HepG2 (cell line): Measurements from ENCODE around the gene PLEKHG2. TPM values are rescaled to one million over a fixed set of nuclear protein-coding genes. Genes with fewer than 3 reads are reported as not detected.
A peak's percentile ranks its signal among the peaks of the same experiment; 100 is the strongest.

Experiments used
- HNF4G ChIP-seq, 2 experiments: sonication (generic) in 1 of 2; formaldehyde crosslinking in 1 of 2; IDR thresholded peaks; 2 replicates each; pipeline versions ENCODE4 v1.4.0 to v1.6.1; 2011 to 2020; ENCODE audit warnings: borderline replicate concordance in 2 of 2, low read depth in 2 of 2, mild to moderate bottlenecking in 2 of 2, low read length in 1 of 2, missing genetic modification reagents in 1 of 2, moderate library complexity in 1 of 2
- SMAD1 ChIP-seq: sonication (generic); formaldehyde crosslinking; IDR thresholded peaks from 2 replicates; pipeline ENCODE4 v1.4.0; 2020; ENCODE audit warnings: missing genetic modification reagents, low read depth, mild to moderate bottlenecking, borderline replicate concordance
- ZNF10 ChIP-seq: sonication (generic); formaldehyde crosslinking; IDR thresholded peaks from 2 replicates; pipeline ENCODE4 v1.4.0; 2020; ENCODE audit warnings: mild to moderate bottlenecking, low read depth, missing genetic modification reagents, borderline replicate concordance
- ZNF263 ChIP-seq: sonication (generic); formaldehyde crosslinking; IDR thresholded peaks from 2 replicates; pipeline ENCODE4 v1.4.0; 2020; ENCODE audit warnings: missing genetic modification reagents
- ZNF558 ChIP-seq: sonication (generic); formaldehyde crosslinking; IDR thresholded peaks from 2 replicates; pipeline ENCODE4 v1.9.0; 2022; ENCODE audit warnings: mild to moderate bottlenecking, missing genetic modification reagents, borderline replicate concordance
- ZNF883 ChIP-seq: sonication (generic); formaldehyde crosslinking; IDR thresholded peaks from 2 replicates; pipeline ENCODE4 v1.5.1; 2020; ENCODE audit warnings: mild to moderate bottlenecking, missing genetic modification reagents; ENCODE audit errors: not compliant biosample characterization
- polyA plus RNA-seq, 8 experiments: library from polyadenylated mRNA; depleted of rRNA in 3 of 8; stranded (reverse) in 7 of 8; unstranded in 1 of 8; fragments of >200 nt; fragmentation: Illumina TruSeq in 4 of 8; extraction: Trizol in 4 of 8; gene quantifications; 2 replicates each; pipeline versions ENCODE4 v1.2.1 to v1.2.3, GENCODE V29; 2011 to 2016; ENCODE audit warnings: low read depth in 4 of 8, missing spikeins in 1 of 8, mixed read lengths in 1 of 8; ENCODE audit not compliant: insufficient read depth in 1 of 8
- total RNA-seq, 5 experiments: library from RNA; depleted of rRNA; stranded (reverse); fragments of >200 nt; fragmentation: Illumina TruSeq; extraction: Trizol; gene quantifications; 2 replicates each; pipeline ENCODE4 v1.2.3, GENCODE V29; 2016; ENCODE audit warnings: low read depth in 1 of 5
- TF ChIP-seq, protein P1 (sequence below): sonication (generic); formaldehyde crosslinking; IDR thresholded peaks from 2 replicates; pipeline ENCODE4 v1.5.0; 2020; ENCODE audit warnings: missing genetic modification reagents
- TF ChIP-seq, protein P2 (sequence below): sonication (generic); formaldehyde crosslinking; IDR thresholded peaks from 2 replicates; pipeline ENCODE4 v1.4.0; 2020; ENCODE audit warnings: missing genetic modification reagents, borderline replicate concordance
- TF ChIP-seq, protein P3 (sequence below): sonication (generic); formaldehyde crosslinking; IDR thresholded peaks from 2 replicates; pipeline ENCODE4 v1.4.0; 2020; ENCODE audit warnings: low read depth, missing genetic modification reagents
- TF ChIP-seq, protein P4 (sequence below): sonication (generic); formaldehyde crosslinking; IDR thresholded peaks from 2 replicates; pipeline ENCODE4 v1.5.1; 2020; ENCODE audit warnings: mild to moderate bottlenecking, missing genetic modification reagents, moderate library complexity
- TF ChIP-seq, protein P5 (sequence below): sonication (generic); formaldehyde crosslinking; IDR thresholded peaks from 2 replicates; pipeline ENCODE4 v1.8.1; 2023; ENCODE audit warnings: missing genetic modification reagents, mild to moderate bottlenecking, borderline replicate concordance

Gene PLEKHG2
- total and polyA plus RNA-seq, 2 of the 13 experiments (the other 11 are each of a cell fraction or from before 2014, with no cell fraction given), result 3.6 to 6.8 TPM

DNA sequence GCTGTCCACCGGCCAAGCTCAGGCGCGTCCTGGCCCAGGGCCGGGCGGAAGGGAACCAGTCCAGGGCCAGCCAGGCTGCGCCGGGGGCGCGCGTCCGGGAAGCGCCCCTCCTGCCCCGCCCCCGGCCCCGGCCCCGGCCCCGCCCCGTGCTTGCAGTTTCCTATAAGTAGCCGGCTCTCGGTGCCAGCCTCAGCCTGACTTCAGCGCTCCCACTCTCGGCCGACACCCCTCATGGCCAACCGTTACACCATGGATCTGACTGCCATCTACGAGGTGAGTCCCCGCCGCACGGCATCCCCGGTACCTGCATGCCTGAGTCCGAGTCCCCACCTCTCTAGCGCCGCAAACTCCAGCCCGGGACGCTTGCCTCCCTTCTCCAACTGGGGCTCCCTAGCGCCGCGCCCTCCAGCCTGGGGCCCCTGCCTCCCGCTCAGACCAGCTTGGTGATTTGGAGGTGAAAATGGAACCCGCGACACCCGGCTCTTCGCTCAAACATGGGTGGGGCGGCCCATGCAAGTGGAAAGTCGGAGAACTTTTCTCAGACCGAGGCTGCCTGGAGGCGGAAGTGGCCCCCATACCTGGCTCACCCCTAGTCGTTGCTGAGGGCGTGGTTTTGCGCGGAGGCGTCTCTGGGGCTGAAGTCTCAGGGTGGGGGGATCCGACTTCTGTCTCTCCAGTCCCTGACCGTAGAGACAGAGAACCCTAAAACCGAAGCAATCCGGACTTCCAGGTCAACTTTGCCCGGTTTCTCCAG, 5.6 kb upstream of the PLEKHG2 start, which contains the start of gene ZFP36 (continued):
- TF ChIP-seq ZNF558 (CRISPR knock-in tag), result peak; percentile 83; the same call in 1 of the 2 replicates
- TF ChIP-seq, protein P1, sequence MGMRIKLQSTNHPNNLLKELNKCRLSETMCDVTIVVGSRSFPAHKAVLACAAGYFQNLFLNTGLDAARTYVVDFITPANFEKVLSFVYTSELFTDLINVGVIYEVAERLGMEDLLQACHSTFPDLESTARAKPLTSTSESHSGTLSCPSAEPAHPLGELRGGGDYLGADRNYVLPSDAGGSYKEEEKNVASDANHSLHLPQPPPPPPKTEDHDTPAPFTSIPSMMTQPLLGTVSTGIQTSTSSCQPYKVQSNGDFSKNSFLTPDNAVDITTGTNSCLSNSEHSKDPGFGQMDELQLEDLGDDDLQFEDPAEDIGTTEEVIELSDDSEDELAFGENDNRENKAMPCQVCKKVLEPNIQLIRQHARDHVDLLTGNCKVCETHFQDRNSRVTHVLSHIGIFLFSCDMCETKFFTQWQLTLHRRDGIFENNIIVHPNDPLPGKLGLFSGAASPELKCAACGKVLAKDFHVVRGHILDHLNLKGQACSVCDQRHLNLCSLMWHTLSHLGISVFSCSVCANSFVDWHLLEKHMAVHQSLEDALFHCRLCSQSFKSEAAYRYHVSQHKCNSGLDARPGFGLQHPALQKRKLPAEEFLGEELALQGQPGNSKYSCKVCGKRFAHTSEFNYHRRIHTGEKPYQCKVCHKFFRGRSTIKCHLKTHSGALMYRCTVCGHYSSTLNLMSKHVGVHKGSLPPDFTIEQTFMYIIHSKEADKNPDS (CRISPR knock-in tag), result no peak
- TF ChIP-seq, protein P2, sequence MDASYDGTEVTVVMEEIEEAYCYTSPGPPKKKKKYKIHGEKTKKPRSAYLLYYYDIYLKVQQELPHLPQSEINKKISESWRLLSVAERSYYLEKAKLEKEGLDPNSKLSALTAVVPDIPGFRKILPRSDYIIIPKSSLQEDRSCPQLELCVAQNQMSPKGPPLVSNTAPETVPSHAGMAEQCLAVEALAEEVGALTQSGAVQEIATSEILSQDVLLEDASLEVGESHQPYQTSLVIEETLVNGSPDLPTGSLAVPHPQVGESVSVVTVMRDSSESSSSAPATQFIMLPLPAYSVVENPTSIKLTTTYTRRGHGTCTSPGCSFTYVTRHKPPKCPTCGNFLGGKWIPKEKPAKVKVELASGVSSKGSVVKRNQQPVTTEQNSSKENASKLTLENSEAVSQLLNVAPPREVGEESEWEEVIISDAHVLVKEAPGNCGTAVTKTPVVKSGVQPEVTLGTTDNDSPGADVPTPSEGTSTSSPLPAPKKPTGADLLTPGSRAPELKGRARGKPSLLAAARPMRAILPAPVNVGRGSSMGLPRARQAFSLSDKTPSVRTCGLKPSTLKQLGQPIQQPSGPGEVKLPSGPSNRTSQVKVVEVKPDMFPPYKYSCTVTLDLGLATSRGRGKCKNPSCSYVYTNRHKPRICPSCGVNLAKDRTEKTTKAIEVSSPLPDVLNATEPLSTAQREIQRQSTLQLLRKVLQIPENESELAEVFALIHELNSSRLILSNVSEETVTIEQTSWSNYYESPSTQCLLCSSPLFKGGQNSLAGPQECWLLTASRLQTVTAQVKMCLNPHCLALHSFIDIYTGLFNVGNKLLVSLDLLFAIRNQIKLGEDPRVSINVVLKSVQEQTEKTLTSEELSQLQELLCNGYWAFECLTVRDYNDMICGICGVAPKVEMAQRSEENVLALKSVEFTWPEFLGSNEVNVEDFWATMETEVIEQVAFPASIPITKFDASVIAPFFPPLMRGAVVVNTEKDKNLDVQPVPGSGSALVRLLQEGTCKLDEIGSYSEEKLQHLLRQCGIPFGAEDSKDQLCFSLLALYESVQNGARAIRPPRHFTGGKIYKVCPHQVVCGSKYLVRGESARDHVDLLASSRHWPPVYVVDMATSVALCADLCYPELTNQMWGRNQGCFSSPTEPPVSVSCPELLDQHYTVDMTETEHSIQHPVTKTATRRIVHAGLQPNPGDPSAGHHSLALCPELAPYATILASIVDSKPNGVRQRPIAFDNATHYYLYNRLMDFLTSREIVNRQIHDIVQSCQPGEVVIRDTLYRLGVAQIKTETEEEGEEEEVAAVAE (CRISPR knock-in tag), result no peak
- TF ChIP-seq, protein P3, sequence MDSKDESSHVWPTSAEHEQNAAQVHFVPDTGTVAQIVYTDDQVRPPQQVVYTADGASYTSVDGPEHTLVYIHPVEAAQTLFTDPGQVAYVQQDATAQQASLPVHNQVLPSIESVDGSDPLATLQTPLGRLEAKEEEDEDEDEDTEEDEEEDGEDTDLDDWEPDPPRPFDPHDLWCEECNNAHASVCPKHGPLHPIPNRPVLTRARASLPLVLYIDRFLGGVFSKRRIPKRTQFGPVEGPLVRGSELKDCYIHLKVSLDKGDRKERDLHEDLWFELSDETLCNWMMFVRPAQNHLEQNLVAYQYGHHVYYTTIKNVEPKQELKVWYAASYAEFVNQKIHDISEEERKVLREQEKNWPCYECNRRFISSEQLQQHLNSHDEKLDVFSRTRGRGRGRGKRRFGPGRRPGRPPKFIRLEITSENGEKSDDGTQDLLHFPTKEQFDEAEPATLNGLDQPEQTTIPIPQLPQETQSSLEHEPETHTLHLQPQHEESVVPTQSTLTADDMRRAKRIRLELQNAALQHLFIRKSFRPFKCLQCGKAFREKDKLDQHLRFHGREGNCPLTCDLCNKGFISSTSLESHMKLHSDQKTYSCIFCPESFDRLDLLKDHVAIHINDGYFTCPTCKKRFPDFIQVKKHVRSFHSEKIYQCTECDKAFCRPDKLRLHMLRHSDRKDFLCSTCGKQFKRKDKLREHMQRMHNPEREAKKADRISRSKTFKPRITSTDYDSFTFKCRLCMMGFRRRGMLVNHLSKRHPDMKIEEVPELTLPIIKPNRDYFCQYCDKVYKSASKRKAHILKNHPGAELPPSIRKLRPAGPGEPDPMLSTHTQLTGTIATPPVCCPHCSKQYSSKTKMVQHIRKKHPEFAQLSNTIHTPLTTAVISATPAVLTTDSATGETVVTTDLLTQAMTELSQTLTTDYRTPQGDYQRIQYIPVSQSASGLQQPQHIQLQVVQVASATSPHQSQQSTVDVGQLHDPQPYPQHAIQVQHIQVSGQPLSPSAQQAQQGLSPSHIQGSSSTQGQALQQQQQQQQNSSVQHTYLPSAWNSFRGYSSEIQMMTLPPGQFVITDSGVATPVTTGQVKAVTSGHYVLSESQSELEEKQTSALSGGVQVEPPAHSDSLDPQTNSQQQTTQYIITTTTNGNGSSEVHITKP, result 0 out of 2 replicates have a peak, but pooled peaks have one; percentile 46
- TF ChIP-seq ZNF10 (CRISPR knock-in tag), result no peak
- TF ChIP-seq ZNF263 (CRISPR knock-in tag), result no peak
- no peak for TF ChIP-seq SMAD1 (CRISPR knock-in tag)
- TF ChIP-seq, protein P4, sequence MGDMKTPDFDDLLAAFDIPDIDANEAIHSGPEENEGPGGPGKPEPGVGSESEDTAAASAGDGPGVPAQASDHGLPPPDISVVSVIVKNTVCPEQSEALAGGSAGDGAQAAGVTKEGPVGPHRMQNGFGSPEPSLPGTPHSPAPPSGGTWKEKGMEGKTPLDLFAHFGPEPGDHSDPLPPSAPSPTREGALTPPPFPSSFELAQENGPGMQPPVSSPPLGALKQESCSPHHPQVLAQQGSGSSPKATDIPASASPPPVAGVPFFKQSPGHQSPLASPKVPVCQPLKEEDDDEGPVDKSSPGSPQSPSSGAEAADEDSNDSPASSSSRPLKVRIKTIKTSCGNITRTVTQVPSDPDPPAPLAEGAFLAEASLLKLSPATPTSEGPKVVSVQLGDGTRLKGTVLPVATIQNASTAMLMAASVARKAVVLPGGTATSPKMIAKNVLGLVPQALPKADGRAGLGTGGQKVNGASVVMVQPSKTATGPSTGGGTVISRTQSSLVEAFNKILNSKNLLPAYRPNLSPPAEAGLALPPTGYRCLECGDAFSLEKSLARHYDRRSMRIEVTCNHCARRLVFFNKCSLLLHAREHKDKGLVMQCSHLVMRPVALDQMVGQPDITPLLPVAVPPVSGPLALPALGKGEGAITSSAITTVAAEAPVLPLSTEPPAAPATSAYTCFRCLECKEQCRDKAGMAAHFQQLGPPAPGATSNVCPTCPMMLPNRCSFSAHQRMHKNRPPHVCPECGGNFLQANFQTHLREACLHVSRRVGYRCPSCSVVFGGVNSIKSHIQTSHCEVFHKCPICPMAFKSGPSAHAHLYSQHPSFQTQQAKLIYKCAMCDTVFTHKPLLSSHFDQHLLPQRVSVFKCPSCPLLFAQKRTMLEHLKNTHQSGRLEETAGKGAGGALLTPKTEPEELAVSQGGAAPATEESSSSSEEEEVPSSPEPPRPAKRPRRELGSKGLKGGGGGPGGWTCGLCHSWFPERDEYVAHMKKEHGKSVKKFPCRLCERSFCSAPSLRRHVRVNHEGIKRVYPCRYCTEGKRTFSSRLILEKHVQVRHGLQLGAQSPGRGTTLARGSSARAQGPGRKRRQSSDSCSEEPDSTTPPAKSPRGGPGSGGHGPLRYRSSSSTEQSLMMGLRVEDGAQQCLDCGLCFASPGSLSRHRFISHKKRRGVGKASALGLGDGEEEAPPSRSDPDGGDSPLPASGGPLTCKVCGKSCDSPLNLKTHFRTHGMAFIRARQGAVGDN (CRISPR knock-in tag), result peak; percentile 75
- TF ChIP-seq, protein P5, sequence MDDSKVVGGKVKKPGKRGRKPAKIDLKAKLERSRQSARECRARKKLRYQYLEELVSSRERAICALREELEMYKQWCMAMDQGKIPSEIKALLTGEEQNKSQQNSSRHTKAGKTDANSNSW (CRISPR knock-in tag), result no peak
- TF ChIP-seq HNF4G (IDR thresholded peaks at IDR 0.05; ENCODE audit: borderline replicate concordance, low read depth, low read length), result peak; percentile 2; the same call in 1 of the 2 replicates
- 0 out of 2 replicates have a peak, but pooled peaks have one; percentile 15 for TF ChIP-seq HNF4G (CRISPR knock-in tag; IDR thresholded peaks at IDR 0.05; ENCODE audit: borderline replicate concordance, low read depth)
- TF ChIP-seq ZNF883 (CRISPR knock-in tag), result no peak
